GM12874 (cell line): ENCODE data around the gene CNKSR1.
A peak's percentile ranks its signal among the peaks of the same experiment; 100 is the strongest.

ENCODE experiments used
- CTCF ChIP-seq: IDR thresholded peaks from 2 replicates; pipeline ENCODE4 v1.5.1; 2011; ENCODE audit warnings: low read depth, mild to moderate bottlenecking, control low read depth, low read length, moderate library complexity; ENCODE audit not compliant: insufficient read depth

Gene CNKSR1

GRCh38 chr1:26182383-26182696 is 5.0 kb downstream of the CNKSR1 start:
- no peak for TF ChIP-seq CTCF

DNA sequence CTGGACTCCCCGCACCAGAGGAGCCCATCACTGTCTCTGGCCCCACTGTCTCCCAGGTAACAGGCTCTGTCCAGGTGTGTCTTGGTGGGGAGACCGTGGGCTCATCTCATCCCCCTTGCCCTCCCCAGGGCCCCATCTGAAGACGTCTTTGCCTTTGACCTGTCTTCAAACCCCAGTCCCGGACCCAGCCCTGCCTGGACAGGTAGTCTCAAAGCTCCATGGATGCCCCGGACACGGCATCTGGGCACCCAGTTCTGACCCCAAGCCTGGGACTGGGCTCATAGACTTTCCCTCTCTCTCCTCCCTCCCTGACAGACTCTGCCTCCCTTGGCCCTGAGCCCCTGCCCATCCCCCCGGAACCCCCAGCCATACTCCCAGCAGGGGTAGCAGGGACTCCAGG is 6.8 kb downstream of the CNKSR1 start:
- no peak for TF ChIP-seq CTCF

DNA sequence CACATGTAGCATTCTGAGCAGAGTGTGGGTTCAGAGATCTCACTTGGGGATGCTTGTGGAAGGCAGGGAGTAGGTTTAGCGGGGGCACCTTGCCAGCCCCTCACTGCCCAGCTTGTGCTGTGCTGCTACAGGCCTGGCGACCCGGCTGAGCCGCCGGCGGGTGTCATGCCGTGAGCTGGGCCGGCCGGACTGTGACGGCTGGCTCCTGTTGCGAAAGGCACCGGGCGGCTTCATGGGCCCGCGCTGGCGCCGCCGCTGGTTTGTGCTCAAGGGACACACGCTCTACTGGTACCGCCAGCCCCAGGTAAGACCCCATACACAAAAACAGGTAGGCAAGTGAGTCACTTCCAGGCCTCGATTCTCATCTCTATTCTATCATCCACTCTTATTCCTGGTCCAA is 7.6 kb downstream of the CNKSR1 start:
- no peak for TF ChIP-seq CTCF

DNA sequence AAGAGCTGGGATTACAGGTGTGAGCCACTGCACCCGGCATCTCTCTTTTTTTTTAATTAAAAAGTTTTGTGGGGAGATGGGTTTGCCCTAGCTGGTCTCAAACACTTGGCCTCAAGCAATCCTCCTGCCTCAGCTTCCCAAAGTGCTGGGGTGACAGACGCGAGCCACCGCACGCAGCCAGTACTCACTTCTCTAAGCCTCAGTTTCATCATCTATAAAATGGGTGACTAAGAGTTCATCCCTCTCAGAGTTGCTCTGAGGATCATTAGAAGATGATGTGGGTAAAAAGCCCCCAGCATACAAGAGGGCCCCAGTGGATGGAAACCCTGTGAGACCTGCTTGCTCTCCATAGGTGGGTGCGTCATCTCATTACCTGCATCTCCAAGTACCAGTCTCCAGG is 10.6 kb downstream of the CNKSR1 start:
- no peak for TF ChIP-seq CTCF

GRCh38 chr1:26188477-26188876 is 11.2 kb downstream of the CNKSR1 start:
- no peak for TF ChIP-seq CTCF

GRCh38 chr1:26189331-26189730 is 12.0 kb downstream of the CNKSR1 start:
- no peak for TF ChIP-seq CTCF

DNA sequence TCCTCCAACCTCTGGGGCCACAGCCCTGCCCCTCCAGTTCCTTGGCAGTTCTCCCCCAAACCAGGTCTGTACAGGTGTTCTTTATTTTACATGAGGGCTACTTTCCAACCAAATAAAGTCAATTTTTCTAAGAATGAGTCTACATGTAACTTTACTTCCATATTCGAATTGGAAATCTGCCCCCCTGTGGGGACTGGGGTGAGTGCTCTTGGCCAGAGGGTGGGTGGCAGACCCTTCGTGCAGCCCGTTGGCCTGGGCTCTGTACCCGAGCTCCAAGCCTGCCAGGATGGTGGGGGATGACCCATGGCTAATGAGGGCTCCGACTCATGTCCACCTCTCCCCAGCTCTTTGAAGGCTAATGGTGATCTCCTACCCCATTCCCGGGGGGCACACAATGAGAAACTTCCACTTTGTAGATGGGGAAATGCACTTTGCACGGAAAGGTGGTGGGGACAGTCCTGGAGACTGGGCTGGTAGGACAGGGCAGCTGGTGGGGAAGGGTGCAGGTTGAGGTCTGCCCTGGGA is 12.5 kb downstream of the CNKSR1 start:
- TF ChIP-seq CTCF: no peak

DNA sequence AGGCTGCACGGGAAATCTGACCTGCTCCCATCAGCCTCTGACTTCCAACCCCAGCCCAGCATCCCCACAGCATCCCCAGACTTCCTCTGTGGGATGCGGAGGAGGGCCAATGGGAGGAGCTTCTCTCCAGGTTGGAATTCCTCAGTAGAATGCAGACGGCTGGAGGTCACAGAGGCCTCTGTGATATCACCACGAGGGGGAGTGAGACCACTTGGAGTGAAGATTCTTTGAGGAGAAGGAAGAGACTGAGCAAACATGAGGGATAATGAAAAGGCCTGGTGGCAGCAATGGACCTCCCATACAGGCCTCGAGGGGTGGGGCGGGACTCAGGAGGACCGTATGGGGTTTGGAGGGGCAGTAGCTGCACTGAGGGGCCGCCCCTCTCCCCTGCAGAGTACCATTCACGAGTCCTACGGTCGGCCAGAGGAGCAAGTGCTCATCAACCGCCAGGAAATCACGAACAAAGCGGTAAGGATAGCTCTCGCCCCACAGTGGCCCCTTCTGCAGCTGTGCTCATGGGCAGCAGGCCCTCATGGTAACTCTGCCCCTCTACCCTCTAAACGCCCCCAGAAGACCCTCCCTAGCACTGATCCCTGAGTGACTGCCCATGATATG is 13.2 kb downstream of the CNKSR1 start, which contains the start of gene CATSPER4:
TSS of gene CATSPER4 (plus strand) at position 230 of the 615 bp plus-strand sequence. CDS start at position 256, 26 bp downstream.
- 0 out of 2 replicates have a peak, but pooled peaks have one; percentile 15 for TF ChIP-seq CTCF
